Ishikawa (cell line): ENCODE data around the gene LRRC1.

ENCODE experiments used
- CEBPB ChIP-seq: IDR thresholded peaks from 2 replicates; pipeline ENCODE4 v1.6.1; 2012
- EP300 ChIP-seq: IDR thresholded peaks from 2 replicates; pipeline ENCODE4 v1.6.1; 2012; ENCODE audit warnings: borderline replicate concordance
- MAX ChIP-seq: IDR thresholded peaks from 2 replicates; pipeline ENCODE4 v1.6.1; 2012
- TAF1 ChIP-seq: IDR thresholded peaks from 2 replicates; pipeline ENCODE4 v1.6.1; 2012; ENCODE audit warnings: low read depth, mild to moderate bottlenecking
- YY1 ChIP-seq: IDR thresholded peaks from 2 replicates; pipeline ENCODE4 v1.6.1; 2012; ENCODE audit warnings: low read depth
- ZBTB7A ChIP-seq: IDR thresholded peaks from 2 replicates; pipeline ENCODE4 v1.6.1; 2012; ENCODE audit warnings: low read depth

GRCh38 chr6:53831936-53832660 lies 37.3 kb downstream of the LRRC1 start:
- no peak for TF ChIP-seq ZBTB7A
- no peak for TF ChIP-seq YY1
- no peak for TF ChIP-seq TAF1
- TF ChIP-seq MAX: no peak
- TF ChIP-seq CEBPB: no peak
- TF ChIP-seq EP300: no peak
